HepG2 (cell line): ENCODE results near the gene PTPRQ. TPM values are rescaled to one million over a fixed set of nuclear protein-coding genes. Genes with fewer than 3 reads are reported as not detected.

ENCODE experiments used
- ATAC-seq: fragments of 200-7000 bp; cut with Tn5 transposase; 3 replicates; pipeline ENCODE4 v1.9.1; 2020; ENCODE audit warnings: mild to moderate bottlenecking, moderate library complexity
- BruUV-seq: library from RNA; stranded (reverse); fragments of 400-500 nt; replicated peaks from 2 replicates; lab custom pipeline; 2021; lab: Mats Ljungman, UMichigan
- CTCF ChIA-PET: fragments of 300-600 bp; formaldehyde crosslinking; extraction: SDS; loops from one replicate; lab custom pipeline; 2021; ENCODE audit warnings: low total read pairs, inconsistent platforms, low intra/inter-chr PET ratio; lab: Yijun Ruan, JAX
- POLR2A ChIA-PET: fragments of 350-600 bp; sonication (Branson Sonifier 250); formaldehyde crosslinking; loops from one replicate; lab custom pipeline; 2020; ENCODE audit warnings: antibody characterized with exemption, inconsistent platforms; lab: Yijun Ruan, JAX
- DNase-seq: peaks from one replicate; pipeline ENCODE4 v3.0.0-alpha.2; 2015; ENCODE audit warnings: low spot score
- FAIRE-seq: peaks from 3 replicates; lab custom pipeline; 2011; peaks lifted over from hg19 to GRCh38; lab: Jason Lieb, UNC
- H2AFZ ChIP-seq: one replicate; pipeline ENCODE4 v1.6.1; 2011; ENCODE audit warnings: low read length, inconsistent platforms
- H3K27ac ChIP-seq: fragments of 300-600 bp; 3 replicates; pipeline ENCODE4 v1.8.0; 2011; ENCODE audit warnings: mixed run types, mild to moderate bottlenecking, mixed read lengths, low read length, inconsistent platforms; ENCODE audit not compliant: insufficient read depth; ENCODE audit errors: extremely low read length
- H3K27me3 ChIP-seq, 2 experiments: fragments of 200-600 bp in 1 of 2; 2 replicates in 1 of 2; 3 replicates in 1 of 2; pipeline versions ENCODE4 v1.6.0 to v1.8.0; 2011; ENCODE audit warnings: low read length in 2 of 2, mild to moderate bottlenecking in 2 of 2, moderate library complexity in 2 of 2, inconsistent platforms in 1 of 2; ENCODE audit not compliant: insufficient read depth in 2 of 2, control insufficient read depth in 1 of 2
- H3K36me3 ChIP-seq, 2 experiments: fragments of 200-600 bp in 1 of 2; replicated peaks in 1 of 2; 2 replicates in 1 of 2; 3 replicates in 1 of 2; pipeline versions ENCODE4 v1.5.1 to v1.8.0; 2011; ENCODE audit warnings: low read length in 2 of 2, inconsistent platforms in 1 of 2; ENCODE audit not compliant: insufficient read depth in 2 of 2, control insufficient read depth in 1 of 2
- H3K4me1 ChIP-seq: 2 replicates; pipeline ENCODE4 v1.5.1; 2012; ENCODE audit warnings: low read length, inconsistent platforms; ENCODE audit not compliant: insufficient read depth
- H3K4me2 ChIP-seq: 2 replicates; pipeline ENCODE4 v1.6.0; 2011; ENCODE audit warnings: low read depth, low read length, inconsistent platforms
- H3K4me3 ChIP-seq, 3 experiments: fragments of 200-600 bp in 1 of 3; sonication (generic), shearing (Covaris generic) in 1 of 3; replicated peaks in 1 of 3; 2 replicates each; pipeline ENCODE4 v1.5.1; 2011 to 2016; ENCODE audit warnings: low read length in 3 of 3, inconsistent platforms in 2 of 3, low read depth in 2 of 3, mild to moderate bottlenecking in 2 of 3, control low read depth in 1 of 3, mixed read lengths in 1 of 3; ENCODE audit not compliant: insufficient read depth in 1 of 3
- H3K79me2 ChIP-seq: one replicate; pipeline ENCODE4 v1.6.1; 2011; ENCODE audit warnings: low read length, inconsistent platforms; ENCODE audit not compliant: insufficient read depth
- H3K9ac ChIP-seq: 2 replicates; pipeline ENCODE4 v1.6.0; 2011; ENCODE audit warnings: mild to moderate bottlenecking, low read depth, low read length, inconsistent platforms; ENCODE audit not compliant: insufficient read depth
- H3K9me3 ChIP-seq: 2 replicates; pipeline ENCODE4 v1.5.1; 2012; ENCODE audit warnings: mild to moderate bottlenecking, low read length
- H4K20me1 ChIP-seq: 2 replicates; pipeline ENCODE4 v1.6.0; 2011; ENCODE audit warnings: inconsistent platforms, mild to moderate bottlenecking, low read length, moderate library complexity; ENCODE audit not compliant: insufficient read depth
- CAMTA2 ChIP-seq: sonication (generic); formaldehyde crosslinking; IDR thresholded peaks from 2 replicates; pipeline ENCODE4 v1.4.0; 2020; ENCODE audit warnings: mild to moderate bottlenecking, missing genetic modification reagents, borderline replicate concordance
- CENPT ChIP-seq: sonication (generic); formaldehyde crosslinking; IDR thresholded peaks from 2 replicates; pipeline ENCODE4 v1.8.0; 2022; ENCODE audit warnings: low read depth, mild to moderate bottlenecking, moderate library complexity, missing genetic modification reagents
- KAT2B ChIP-seq: fragments of 150-350 bp; IDR thresholded peaks from 2 replicates; pipeline ENCODE4 v1.6.1; 2014; ENCODE audit warnings: low read depth, low read length, borderline replicate concordance
- MTF1 ChIP-seq: sonication (generic); formaldehyde crosslinking; IDR thresholded peaks from 2 replicates; pipeline ENCODE4 v1.5.0; 2020; ENCODE audit warnings: missing genetic modification reagents
- NFE2L2 ChIP-seq: fragments of 150-350 bp; IDR thresholded peaks from 2 replicates; pipeline ENCODE4 v1.6.1; 2014; ENCODE audit warnings: low read length
- POLR2AphosphoS2 ChIP-seq: IDR thresholded peaks from 2 replicates; pipeline ENCODE4 v1.6.1; 2011; ENCODE audit warnings: low read depth, low read length, improper control_type of control experiment
- SALL1 ChIP-seq: sonication (generic); formaldehyde crosslinking; IDR thresholded peaks from 2 replicates; pipeline ENCODE4 v1.8.0; 2022; ENCODE audit warnings: mild to moderate bottlenecking, missing genetic modification reagents
- SP1 ChIP-seq, 2 experiments: fragments of 450-650 bp in 1 of 2; sonication (generic) in 1 of 2; formaldehyde crosslinking in 1 of 2; IDR thresholded peaks; 2 replicates each; pipeline versions ENCODE4 v1.4.0 to v1.6.1; 2016 to 2020; ENCODE audit warnings: missing genetic modification reagents in 1 of 2
- TEAD3 ChIP-seq: optimal IDR thresholded peaks from 2 replicates; pipeline ENCODE3; 2016; ENCODE audit warnings: borderline replicate concordance
- ZNF121 ChIP-seq: sonication (generic); formaldehyde crosslinking; IDR thresholded peaks from 2 replicates; pipeline ENCODE4 v1.5.0; 2020; ENCODE audit warnings: mild to moderate bottlenecking, missing genetic modification reagents
- ZNF17 ChIP-seq: sonication (generic); formaldehyde crosslinking; IDR thresholded peaks from 2 replicates; pipeline ENCODE4 v1.5.0; 2020; ENCODE audit warnings: mild to moderate bottlenecking, missing genetic modification reagents
- ZNF235 ChIP-seq: sonication (generic); formaldehyde crosslinking; IDR thresholded peaks from 2 replicates; pipeline ENCODE4 v1.8.1; 2023; ENCODE audit warnings: mild to moderate bottlenecking, missing genetic modification reagents, borderline replicate concordance
- ZNF343 ChIP-seq: sonication (generic); formaldehyde crosslinking; IDR thresholded peaks from 2 replicates; pipeline ENCODE4 v1.4.0; 2020; ENCODE audit warnings: mild to moderate bottlenecking, missing genetic modification reagents
- ZNF468 ChIP-seq: sonication (generic); formaldehyde crosslinking; IDR thresholded peaks from 2 replicates; pipeline ENCODE4 v1.8.0; 2022; ENCODE audit warnings: mild to moderate bottlenecking, moderate library complexity, missing genetic modification reagents
- WGBS: methylation state at CpG from one replicate; pipeline ENCODE4 v1.1.6; 2017; ENCODE audit warnings: low lambda C conversion rate; 5-methylcytosine and 5-hydroxymethylcytosine counted together
- in situ Hi-C: cut with HindIII; loops from 2 replicates; pipeline ENCODE4 v1.10.0; 2017; ENCODE audit warnings: low pct_unique_long_range_greater_than_20kb; ENCODE audit not compliant: extremely low pct_ligation_motif_present
- intact Hi-C: fragments of 100-400 bp; cut with micrococcal nuclease; formaldehyde crosslinking; loops from one replicate; pipeline ENCODE4 v1.10.0; 2022; ENCODE audit not compliant: unreplicated experiment
- polyA plus RNA-seq, 8 experiments: library from polyadenylated mRNA; depleted of rRNA in 3 of 8; stranded (reverse) in 7 of 8; unstranded in 1 of 8; fragments of >200 nt; fragmentation: Illumina TruSeq in 4 of 8; extraction: Trizol in 4 of 8; gene quantifications; 2 replicates each; pipeline versions ENCODE4 v1.2.1 to v1.2.3, GENCODE V29; 2011 to 2016; ENCODE audit warnings: low read depth in 4 of 8, missing spikeins in 1 of 8, mixed read lengths in 1 of 8; ENCODE audit not compliant: insufficient read depth in 1 of 8
- total RNA-seq, 5 experiments: library from RNA; depleted of rRNA; stranded (reverse); fragments of >200 nt; fragmentation: Illumina TruSeq; extraction: Trizol; gene quantifications; 2 replicates each; pipeline ENCODE4 v1.2.3, GENCODE V29; 2016; ENCODE audit warnings: low read depth in 1 of 5
- TF ChIP-seq, protein P1 (sequence below): sonication (generic); formaldehyde crosslinking; IDR thresholded peaks from 2 replicates; pipeline ENCODE4 v1.5.1; 2020; ENCODE audit warnings: mild to moderate bottlenecking, missing genetic modification reagents, moderate library complexity
- TF ChIP-seq, protein P2 (sequence below): sonication (generic); formaldehyde crosslinking; IDR thresholded peaks from 2 replicates; pipeline ENCODE4 v1.4.0; 2020; ENCODE audit warnings: missing genetic modification reagents
- TF ChIP-seq, protein P3 (sequence below): IDR thresholded peaks from 2 replicates; pipeline ENCODE4 v1.6.1; 2016
- TF ChIP-seq, protein P4 (sequence below): sonication (generic); formaldehyde crosslinking; IDR thresholded peaks from 2 replicates; pipeline ENCODE4 v1.5.0; 2020; ENCODE audit warnings: missing genetic modification reagents, mild to moderate bottlenecking, borderline replicate concordance

PTPRQ gene
- total and polyA plus RNA-seq, 2 of the 13 experiments (the other 11 are each of a cell fraction or from before 2014, with no cell fraction given): not detected

DNA sequence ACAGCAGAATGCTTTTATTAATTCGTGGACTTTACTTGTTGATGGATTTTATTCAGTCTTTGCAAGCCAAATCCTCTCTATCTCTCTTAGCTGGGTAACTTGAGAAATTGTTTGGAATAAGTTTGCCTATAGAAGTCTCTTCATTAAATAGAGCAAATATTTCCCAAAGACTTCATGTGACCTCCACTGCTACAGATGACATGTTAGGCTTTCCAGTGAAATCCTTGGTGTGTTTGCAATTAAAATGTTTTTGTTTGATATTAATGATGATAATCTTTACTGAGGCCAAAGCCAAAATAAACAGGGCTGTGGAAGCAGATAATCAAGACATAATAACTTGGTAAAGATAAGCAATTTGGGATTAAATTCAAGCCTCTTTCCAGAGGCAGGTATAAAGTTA is 267.8 kb downstream of the PTPRQ start:
- intact Hi-C loops: no loop called here
- Histone ChIP-seq H3K79me2 (no peaks in the 10 kb centered on the region), H3K4me1 (no peaks in the 10 kb centered on the region), H3K27ac (no peak overlapping the region), H3K9me3 (no peaks in the 10 kb centered on the region), H4K20me1 (no peaks in the 10 kb centered on the region), H3K27me3 (peaks cover 0 to 1% of the 10 kb centered on the region in 2 experiments; a peak in 3 of 5 replicates), H3K36me3 (no peaks in the 10 kb centered on the region), H3K4me2 (no peak overlapping the region), H3K4me3 (no peak overlapping the region), H2AFZ (no peak overlapping the region), H3K9ac (no peak overlapping the region)
- FAIRE-seq (no peak), DNase-seq (no peak), ATAC-seq (no peak)
- POLR2A ChIA-PET: no interaction called here
- WGBS: 3% methylated on average over 1 of the region's 1 CpG
- BruUV-seq: no TSS peak
- CTCF ChIA-PET: no interaction called here
- in situ Hi-C loops: no loop called here
- no peak for TF ChIP-seq ZNF343
- no peak for TF ChIP-seq MTF1 (CRISPR knock-in tag)
- no peak for TF ChIP-seq ZNF121 (CRISPR knock-in tag)
- TF ChIP-seq, protein P1, sequence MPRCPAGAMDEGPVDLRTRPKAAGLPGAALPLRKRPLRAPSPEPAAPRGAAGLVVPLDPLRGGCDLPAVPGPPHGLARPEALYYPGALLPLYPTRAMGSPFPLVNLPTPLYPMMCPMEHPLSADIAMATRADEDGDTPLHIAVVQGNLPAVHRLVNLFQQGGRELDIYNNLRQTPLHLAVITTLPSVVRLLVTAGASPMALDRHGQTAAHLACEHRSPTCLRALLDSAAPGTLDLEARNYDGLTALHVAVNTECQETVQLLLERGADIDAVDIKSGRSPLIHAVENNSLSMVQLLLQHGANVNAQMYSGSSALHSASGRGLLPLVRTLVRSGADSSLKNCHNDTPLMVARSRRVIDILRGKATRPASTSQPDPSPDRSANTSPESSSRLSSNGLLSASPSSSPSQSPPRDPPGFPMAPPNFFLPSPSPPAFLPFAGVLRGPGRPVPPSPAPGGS (CRISPR knock-in tag): no peak
- TF ChIP-seq, protein P2, sequence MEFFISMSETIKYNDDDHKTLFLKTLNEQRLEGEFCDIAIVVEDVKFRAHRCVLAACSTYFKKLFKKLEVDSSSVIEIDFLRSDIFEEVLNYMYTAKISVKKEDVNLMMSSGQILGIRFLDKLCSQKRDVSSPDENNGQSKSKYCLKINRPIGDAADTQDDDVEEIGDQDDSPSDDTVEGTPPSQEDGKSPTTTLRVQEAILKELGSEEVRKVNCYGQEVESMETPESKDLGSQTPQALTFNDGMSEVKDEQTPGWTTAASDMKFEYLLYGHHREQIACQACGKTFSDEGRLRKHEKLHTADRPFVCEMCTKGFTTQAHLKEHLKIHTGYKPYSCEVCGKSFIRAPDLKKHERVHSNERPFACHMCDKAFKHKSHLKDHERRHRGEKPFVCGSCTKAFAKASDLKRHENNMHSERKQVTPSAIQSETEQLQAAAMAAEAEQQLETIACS (CRISPR knock-in tag): no peak
- TF ChIP-seq, protein P3, sequence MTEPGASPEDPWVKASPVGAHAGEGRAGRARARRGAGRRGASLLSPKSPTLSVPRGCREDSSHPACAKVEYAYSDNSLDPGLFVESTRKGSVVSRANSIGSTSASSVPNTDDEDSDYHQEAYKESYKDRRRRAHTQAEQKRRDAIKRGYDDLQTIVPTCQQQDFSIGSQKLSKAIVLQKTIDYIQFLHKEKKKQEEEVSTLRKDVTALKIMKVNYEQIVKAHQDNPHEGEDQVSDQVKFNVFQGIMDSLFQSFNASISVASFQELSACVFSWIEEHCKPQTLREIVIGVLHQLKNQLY (CRISPR knock-in tag): no peak
- TF ChIP-seq POLR2AphosphoS2: no peak
- TF ChIP-seq ZNF468 (CRISPR knock-in tag): no peak
- TF ChIP-seq SP1 (IDR thresholded peaks at IDR 0.05): no peak
- TF ChIP-seq SP1 (CRISPR knock-in tag; IDR thresholded peaks at IDR 0.05): no peak
- no peak for TF ChIP-seq ZNF17 (CRISPR knock-in tag)
- TF ChIP-seq KAT2B: no peak
- TF ChIP-seq CAMTA2 (CRISPR knock-in tag): no peak
- no peak for TF ChIP-seq ZNF235 (CRISPR knock-in tag)
- no peak for TF ChIP-seq CENPT (CRISPR knock-in tag)
- no peak for TF ChIP-seq NFE2L2
- TF ChIP-seq, protein P4, sequence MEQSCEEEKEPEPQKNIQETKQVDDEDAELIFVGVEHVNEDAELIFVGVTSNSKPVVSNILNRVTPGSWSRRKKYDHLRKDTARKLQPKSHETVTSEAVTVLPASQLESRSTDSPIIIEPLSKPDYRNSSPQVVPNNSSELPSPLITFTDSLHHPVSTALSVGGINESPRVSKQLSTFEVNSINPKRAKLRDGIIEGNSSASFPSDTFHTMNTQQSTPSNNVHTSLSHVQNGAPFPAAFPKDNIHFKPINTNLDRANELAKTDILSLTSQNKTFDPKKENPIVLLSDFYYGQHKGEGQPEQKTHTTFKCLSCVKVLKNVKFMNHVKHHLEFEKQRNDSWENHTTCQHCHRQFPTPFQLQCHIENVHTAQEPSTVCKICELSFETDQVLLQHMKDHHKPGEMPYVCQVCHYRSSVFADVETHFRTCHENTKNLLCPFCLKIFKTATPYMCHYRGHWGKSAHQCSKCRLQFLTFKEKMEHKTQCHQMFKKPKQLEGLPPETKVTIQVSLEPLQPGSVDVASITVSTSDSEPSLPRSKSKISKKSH (CRISPR knock-in tag): no peak
- TF ChIP-seq SALL1 (CRISPR knock-in tag): no peak
- TF ChIP-seq TEAD3 (CRISPR knock-in tag): no peak
